DOHH2 (cell line): ENCODE measurements around the gene SLC26A8.

ENCODE experiments used
- H3F3A ChIP-seq: fragments of 200-600 bp; sonication (generic), shearing (Covaris generic); 2 replicates; pipeline ENCODE4 v1.6.0; 2016; ENCODE audit warnings: antibody characterized with exemption, mild to moderate bottlenecking; ENCODE audit not compliant: control insufficient read depth, insufficient read depth
- H3K27ac ChIP-seq: fragments of 200-600 bp; sonication (generic); 2 replicates; pipeline ENCODE4 v1.5.1; 2014; ENCODE audit warnings: low read depth, mild to moderate bottlenecking, low read length, moderate library complexity
- H3K27me3 ChIP-seq: fragments of 200-600 bp; sonication (generic); 2 replicates; pipeline ENCODE4 v1.6.1; 2014; ENCODE audit warnings: mild to moderate bottlenecking, low read length, mixed read lengths; ENCODE audit not compliant: control insufficient read depth
- H3K36me3 ChIP-seq: fragments of 200-600 bp; sonication (generic); 2 replicates; pipeline ENCODE4 v1.6.1; 2014; ENCODE audit warnings: mild to moderate bottlenecking, low read length, moderate library complexity, mixed read lengths; ENCODE audit not compliant: control insufficient read depth
- H3K4me1 ChIP-seq: fragments of 200-600 bp; sonication (generic); 2 replicates; pipeline ENCODE4 v1.6.1; 2014; ENCODE audit warnings: mild to moderate bottlenecking, low read length, mixed read lengths; ENCODE audit not compliant: control insufficient read depth
- H3K4me2 ChIP-seq: fragments of 200-600 bp; sonication (generic); 2 replicates; pipeline ENCODE4 v1.6.0; 2014; ENCODE audit warnings: mild to moderate bottlenecking, low read length, moderate library complexity
- H3K4me3 ChIP-seq: fragments of 200-600 bp; sonication (generic); 2 replicates; pipeline ENCODE4 v1.5.1; 2014; ENCODE audit warnings: mild to moderate bottlenecking, low read length, mixed read lengths
- H3K79me2 ChIP-seq: fragments of 200-600 bp; sonication (generic); 2 replicates; pipeline ENCODE4 v1.6.1; 2014; ENCODE audit warnings: mild to moderate bottlenecking, low read length, mixed read lengths; ENCODE audit not compliant: control insufficient read depth
- H3K9me2 ChIP-seq: fragments of 200-600 bp; sonication (generic); replicated peaks from 2 replicates; pipeline ENCODE4 v1.6.1; 2014; ENCODE audit warnings: mild to moderate bottlenecking, low read length, mixed read lengths; ENCODE audit not compliant: control insufficient read depth
- H3K9me3 ChIP-seq: fragments of 200-600 bp; sonication (generic); 2 replicates; pipeline ENCODE4 v1.6.1; 2014; ENCODE audit warnings: antibody characterized with exemption, low read length, mixed read lengths; ENCODE audit not compliant: control insufficient read depth, insufficient read depth
- H4K20me1 ChIP-seq: fragments of 200-600 bp; sonication (generic); 2 replicates; pipeline ENCODE4 v1.6.0; 2014; ENCODE audit warnings: low read depth, mild to moderate bottlenecking, antibody characterized with exemption, low read length, moderate library complexity; ENCODE audit not compliant: control insufficient read depth, insufficient read depth
- EZH2phosphoT487 ChIP-seq: fragments of 200-600 bp; sonication (generic); IDR thresholded peaks from 2 replicates; pipeline ENCODE4 v1.6.1; 2017; ENCODE audit warnings: borderline replicate concordance, mild to moderate bottlenecking, antibody characterized with exemption, low read length, moderate library complexity, mixed read lengths
- TF ChIP-seq, protein P1 (sequence below): fragments of 200-600 bp; sonication (generic); IDR thresholded peaks from one replicate; pipeline ENCODE4 v1.5.1; 2014; ENCODE audit warnings: antibody characterized with exemption, mild to moderate bottlenecking, low read depth, low read length; ENCODE audit not compliant: poor library complexity, severe bottlenecking

The SLC26A8 gene

DNA sequence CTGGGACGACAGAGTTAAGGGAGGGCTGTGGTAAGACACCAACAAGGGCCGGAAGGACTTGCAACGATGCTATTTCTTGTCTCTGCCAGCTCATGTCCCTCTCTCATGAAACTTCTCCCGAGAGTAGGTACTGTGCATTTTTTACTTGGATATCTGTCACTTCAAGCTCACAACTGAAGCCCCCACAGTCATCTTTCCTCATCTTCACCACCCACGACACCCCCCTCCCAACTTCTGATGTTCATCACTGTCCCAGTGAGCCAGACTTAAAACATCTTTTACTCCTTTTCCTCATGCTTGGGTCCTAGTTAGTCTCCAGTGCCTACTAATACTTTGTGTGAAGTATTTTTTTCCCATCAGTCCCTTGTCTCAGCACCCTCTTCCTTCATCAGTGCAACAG is 68.9 kb downstream of the SLC26A8 start:
- Histone ChIP-seq H3K4me2 (no peak overlapping the region), H3K9me2 (no peaks in the 10 kb centered on the region), H4K20me1 (no peaks in the 10 kb centered on the region)

DNA sequence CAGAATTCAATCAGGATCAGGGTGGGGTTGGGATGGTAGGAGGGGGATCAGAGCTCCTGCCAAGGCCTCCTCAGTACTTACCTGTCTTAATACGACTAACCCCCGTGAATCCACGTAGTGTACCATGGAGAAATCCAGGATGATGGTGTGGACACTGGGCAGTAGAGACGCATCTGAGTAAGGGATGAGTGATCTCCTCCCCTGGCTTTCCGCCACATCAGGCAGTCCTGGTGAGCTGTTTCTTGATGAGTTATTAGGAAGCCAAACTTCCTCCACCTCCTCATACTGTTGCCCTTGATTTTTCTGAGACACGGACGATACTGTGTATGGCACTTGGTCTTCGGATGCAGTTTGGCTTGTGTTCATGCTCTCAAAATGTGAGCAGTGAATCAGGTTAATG is 69.4 kb downstream of the SLC26A8 start:
- TF ChIP-seq, protein P1, sequence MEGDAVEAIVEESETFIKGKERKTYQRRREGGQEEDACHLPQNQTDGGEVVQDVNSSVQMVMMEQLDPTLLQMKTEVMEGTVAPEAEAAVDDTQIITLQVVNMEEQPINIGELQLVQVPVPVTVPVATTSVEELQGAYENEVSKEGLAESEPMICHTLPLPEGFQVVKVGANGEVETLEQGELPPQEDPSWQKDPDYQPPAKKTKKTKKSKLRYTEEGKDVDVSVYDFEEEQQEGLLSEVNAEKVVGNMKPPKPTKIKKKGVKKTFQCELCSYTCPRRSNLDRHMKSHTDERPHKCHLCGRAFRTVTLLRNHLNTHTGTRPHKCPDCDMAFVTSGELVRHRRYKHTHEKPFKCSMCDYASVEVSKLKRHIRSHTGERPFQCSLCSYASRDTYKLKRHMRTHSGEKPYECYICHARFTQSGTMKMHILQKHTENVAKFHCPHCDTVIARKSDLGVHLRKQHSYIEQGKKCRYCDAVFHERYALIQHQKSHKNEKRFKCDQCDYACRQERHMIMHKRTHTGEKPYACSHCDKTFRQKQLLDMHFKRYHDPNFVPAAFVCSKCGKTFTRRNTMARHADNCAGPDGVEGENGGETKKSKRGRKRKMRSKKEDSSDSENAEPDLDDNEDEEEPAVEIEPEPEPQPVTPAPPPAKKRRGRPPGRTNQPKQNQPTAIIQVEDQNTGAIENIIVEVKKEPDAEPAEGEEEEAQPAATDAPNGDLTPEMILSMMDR = no peak
- TF ChIP-seq EZH2phosphoT487 = no peak
- H3K27me3 ChIP-seq = peaks cover 18% of the 10 kb centered on the region
- H3K36me3 ChIP-seq = no peaks in the 10 kb centered on the region
- H3K4me2 ChIP-seq = no peak overlapping the region
- no peaks in the 10 kb centered on the region for H3K79me2 ChIP-seq
- H3K9me3 ChIP-seq = no peaks in the 10 kb centered on the region
- H4K20me1 ChIP-seq = no peaks in the 10 kb centered on the region
- H3K27ac ChIP-seq = no peak overlapping the region
- H3K9me2 ChIP-seq = no peaks in the 10 kb centered on the region
- no peak overlapping the region for H3K4me3 ChIP-seq
- H3F3A ChIP-seq = no peaks in the 10 kb centered on the region
- no peaks in the 10 kb centered on the region for H3K4me1 ChIP-seq

More for the DNA sequence above, 68.9 kb downstream of the SLC26A8 start:
- Histone ChIP-seq H3K36me3 (no peaks in the 10 kb centered on the region), H3F3A (no peaks in the 10 kb centered on the region), H3K27me3 (peaks cover 23% of the 10 kb centered on the region), H3K79me2 (no peaks in the 10 kb centered on the region), H3K9me3 (no peaks in the 10 kb centered on the region), H3K4me1 (no peaks in the 10 kb centered on the region), H3K27ac (no peak overlapping the region), H3K4me3 (no peak overlapping the region)
- TF ChIP-seq, protein P1 = no peak
- TF ChIP-seq EZH2phosphoT487 = no peak

- Histone ChIP-seq H3K9me3 (no peaks in the 10 kb centered on the region), H3K9me2 (no peaks in the 10 kb centered on the region), H3K79me2 (no peaks in the 10 kb centered on the region), H3K27me3 (peaks cover 16% of the 10 kb centered on the region), H4K20me1 (no peaks in the 10 kb centered on the region), H3K27ac (no peak overlapping the region), H3K4me3 (no peak overlapping the region), H3K4me2 (no peak overlapping the region), H3K4me1 (no peaks in the 10 kb centered on the region), H3F3A (no peaks in the 10 kb centered on the region), H3K36me3 (no peaks in the 10 kb centered on the region)
- TF ChIP-seq EZH2phosphoT487 = no peak
These were observed 70.1 kb downstream of the SLC26A8 start for GRCh38 chr6:35954333-35954732.

DNA sequence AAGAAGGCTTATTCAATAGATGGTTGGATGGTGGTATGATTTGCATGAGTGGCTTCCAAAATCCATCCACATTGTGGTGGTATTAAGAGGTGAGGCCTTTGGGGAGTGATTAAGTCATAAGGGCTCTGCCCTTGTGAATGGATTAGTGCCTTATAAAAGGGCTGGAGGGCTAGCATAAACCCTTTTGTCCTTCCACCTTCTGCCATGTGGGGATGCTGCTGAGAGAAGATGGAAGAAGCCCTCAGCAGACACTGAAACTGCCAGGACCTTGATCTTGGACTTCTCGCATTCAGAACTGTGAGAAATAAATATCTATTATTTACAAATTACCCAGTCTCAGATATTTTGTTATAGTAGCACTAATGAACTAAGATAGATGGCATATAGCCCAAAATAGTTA is 75.7 kb downstream of the SLC26A8 start:
- Histone ChIP-seq H3K9me3 (no peaks in the 10 kb centered on the region), H3K4me1 (no peaks in the 10 kb centered on the region), H4K20me1 (no peaks in the 10 kb centered on the region), H3K79me2 (no peaks in the 10 kb centered on the region), H3K4me2 (no peak overlapping the region), H3K36me3 (no peaks in the 10 kb centered on the region), H3F3A (no peaks in the 10 kb centered on the region), H3K27me3 (no peaks in the 10 kb centered on the region; the same call in 1 of the 2 replicates), H3K27ac (no peak overlapping the region), H3K4me3 (no peak overlapping the region), H3K9me2 (no peaks in the 10 kb centered on the region)
- no peak for TF ChIP-seq EZH2phosphoT487
- TF ChIP-seq, protein P1 = peak; percentile 41
